Measurements from ENCODE around the gene NEURL2. TPM values are rescaled to one million over a fixed set of nuclear protein-coding genes. Genes with fewer than 3 reads are reported as not detected.

NEURL2 gene
- total RNA-seq, 1 donor from 2014 or later: 6.5 TPM

- intact Hi-C loops (cut with DNase I): no loop called here
- DNase-seq: peak; percentile 65
Measured at GRCh38 chr20:45924391-45925261, 33.6 kb upstream of the NEURL2 start.

GRCh38 chr20:45921337-45922189 is 30.6 kb upstream of the NEURL2 start:
- ATAC-seq (ENCODE audit: poor library complexity) (no peak), DNase-seq (no peak)
- intact Hi-C loops (cut with DNase I): no loop called here

More at GRCh38 chr20:45924391-45925261, 33.6 kb upstream of the NEURL2 start:
- ATAC-seq (ENCODE audit: poor library complexity): peak; percentile 56

GRCh38 chr20:45920462-45921336 is 29.7 kb upstream of the NEURL2 start:
- DNase-seq (no peak), ATAC-seq (ENCODE audit: poor library complexity) (no peak)
- intact Hi-C loops (cut with DNase I): no loop called here

DNA sequence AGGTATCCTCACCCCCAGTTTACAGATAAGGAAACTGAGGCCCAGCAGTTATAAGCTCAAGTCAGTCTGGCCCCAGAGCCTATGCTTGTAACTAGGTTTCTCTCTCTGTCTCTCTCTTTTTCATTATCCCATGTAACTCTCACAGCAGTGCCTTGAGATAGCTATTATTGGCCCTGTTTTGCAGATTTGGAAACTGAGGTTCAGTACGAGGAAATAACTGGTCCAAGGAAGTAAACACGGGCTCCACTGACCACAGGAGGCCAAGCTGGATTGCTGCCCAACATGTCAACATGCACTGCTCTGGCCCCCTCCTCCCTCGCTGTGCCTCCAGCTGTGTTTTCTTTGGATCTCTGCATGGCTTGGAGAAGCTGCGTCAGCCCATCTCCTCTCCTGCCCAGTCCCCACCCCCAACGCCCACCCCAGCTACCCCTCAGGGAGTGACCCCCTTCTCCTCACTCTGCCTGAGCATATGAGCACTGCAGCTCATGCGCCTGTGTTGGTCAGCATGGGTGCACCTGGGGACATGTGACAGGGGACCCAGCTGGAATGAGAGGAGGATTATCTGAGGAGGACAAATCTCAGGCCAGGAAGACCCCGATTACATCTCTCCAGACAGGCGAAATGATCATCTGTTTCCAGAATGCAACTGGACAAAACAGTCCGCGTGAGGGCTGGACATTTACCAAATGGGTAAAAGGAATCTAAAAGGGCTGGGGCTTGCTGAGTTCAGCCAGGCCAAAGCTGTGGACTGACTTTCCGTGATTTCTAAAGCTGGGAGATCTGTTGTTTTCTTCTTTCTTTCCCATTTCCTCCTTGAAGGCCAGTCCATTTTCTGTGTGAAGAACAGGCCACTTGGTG is 28.8 kb upstream of the NEURL2 start:
- intact Hi-C loops (cut with DNase I): no loop called here
- ATAC-seq (ENCODE audit: poor library complexity): peak; percentile 80
- peak; percentile 90 for DNase-seq

- DNase-seq (no peak), ATAC-seq (ENCODE audit: poor library complexity) (no peak)
- intact Hi-C loops (cut with DNase I): no loop called here
Measured at GRCh38 chr20:45918779-45919537, 27.9 kb upstream of the NEURL2 start.

GRCh38 chr20:45918182-45918737 is 27.3 kb upstream of the NEURL2 start:
- no peak for DNase-seq
- ATAC-seq (ENCODE audit: poor library complexity): peak; percentile 45
- intact Hi-C loops (cut with DNase I): no loop called here

- DNase-seq: no peak
- intact Hi-C loops (cut with DNase I): no loop called here
- ATAC-seq (ENCODE audit: poor library complexity): peak; percentile 29
Measured at GRCh38 chr20:45917790-45918141, 26.8 kb upstream of the NEURL2 start.

DNA sequence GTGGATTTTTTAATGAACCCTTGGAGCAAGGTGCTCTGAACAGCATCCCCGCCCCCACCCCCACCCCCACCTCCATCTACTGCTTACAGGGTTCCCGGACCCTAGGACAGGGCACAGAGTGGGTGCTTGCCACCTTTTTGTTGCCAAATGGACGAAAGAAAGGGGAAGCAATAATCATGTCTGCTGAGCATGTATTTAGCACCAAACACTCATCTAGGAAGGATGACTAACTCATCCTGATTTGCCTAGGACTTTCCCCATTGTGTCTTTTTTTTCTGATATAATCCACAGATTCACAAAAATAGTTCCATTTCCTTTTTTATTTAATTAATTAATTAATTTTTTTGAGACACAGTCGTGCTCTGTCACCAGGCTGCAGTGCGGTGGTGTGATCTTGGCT is 22.1 kb upstream of the NEURL2 start:
- ATAC-seq (ENCODE audit: poor library complexity): no peak
- no peak for DNase-seq
- intact Hi-C loops (cut with DNase I): no loop called here

DNA sequence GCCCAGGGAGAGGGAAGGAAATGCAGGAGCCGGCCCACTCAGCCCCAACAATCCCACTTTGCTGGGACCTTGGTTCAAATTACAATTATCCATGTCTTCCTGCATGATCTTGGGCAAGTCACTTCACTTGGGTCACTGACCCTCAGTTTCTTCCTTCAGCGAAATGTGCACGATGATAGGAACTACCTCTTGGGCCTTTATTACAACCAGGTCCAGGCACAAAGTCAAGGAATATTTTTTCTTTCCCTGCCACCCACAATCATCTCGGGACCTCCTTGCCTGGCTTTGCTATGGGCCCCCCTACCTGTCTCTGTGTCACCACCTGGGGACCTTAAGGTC is 21.3 kb upstream of the NEURL2 start:
- DNase-seq: no peak
- intact Hi-C loops (cut with DNase I): no loop called here
- ATAC-seq (ENCODE audit: poor library complexity): no peak

GRCh38 chr20:45911486-45912343 is 20.7 kb upstream of the NEURL2 start, which contains the start of gene PLTP:
PLTP (minus strand) TSS chr20:45912155; CDS start chr20:45911452, 703 bp downstream.
- DNase-seq: peak; percentile 89
- intact Hi-C loops (cut with DNase I): no loop called here
- peak; percentile 75 for ATAC-seq (ENCODE audit: poor library complexity)

DNA sequence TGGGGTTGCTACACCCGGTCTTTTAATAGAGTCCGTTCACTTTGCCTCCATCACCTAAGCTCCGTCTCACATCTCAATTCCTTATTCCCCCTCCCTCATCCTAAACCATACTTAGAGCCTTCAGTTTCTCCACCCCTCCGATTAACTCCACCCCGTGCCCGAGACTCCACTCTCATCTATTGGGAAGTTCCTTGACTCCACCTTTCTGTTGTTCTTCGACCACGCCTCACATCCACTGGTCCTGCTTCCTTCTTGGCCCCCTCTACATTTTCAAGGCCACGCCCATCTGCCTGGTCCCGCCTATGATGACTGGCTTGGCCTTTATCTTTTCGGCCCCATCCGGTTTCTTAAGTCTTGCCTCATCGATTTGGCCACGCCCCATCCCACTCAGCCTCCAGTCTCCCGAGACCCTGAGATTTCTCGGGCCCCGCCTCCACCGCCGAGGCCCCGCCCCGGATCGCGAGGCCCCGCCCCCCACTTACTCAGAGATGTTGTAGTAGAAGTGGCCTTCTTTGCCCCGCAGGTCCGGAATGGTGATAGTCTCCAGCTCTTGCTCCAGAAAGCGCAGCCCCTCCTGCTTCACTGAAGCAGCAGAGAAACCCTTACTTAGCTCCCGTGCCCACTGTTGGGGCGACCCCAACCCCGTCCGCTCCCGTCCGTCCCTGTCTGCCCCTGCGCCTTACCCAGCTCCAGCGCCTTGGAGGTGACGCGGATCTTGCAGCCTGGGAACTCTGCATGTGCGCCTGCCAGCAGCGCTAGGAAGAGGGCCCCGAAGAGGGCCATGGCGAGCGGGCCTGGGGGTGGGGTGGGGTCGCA is 19.9 kb upstream of the NEURL2 start:
- peak; percentile 90 for ATAC-seq (ENCODE audit: poor library complexity)
- peak; percentile 97 for DNase-seq
- intact Hi-C loops (cut with DNase I): no loop called here

- intact Hi-C loops (cut with DNase I): no loop called here
- DNase-seq (no peak), ATAC-seq (ENCODE audit: poor library complexity) (no peak)
Measured at GRCh38 chr20:45909817-45910669, 19.0 kb upstream of the NEURL2 start.

DNA sequence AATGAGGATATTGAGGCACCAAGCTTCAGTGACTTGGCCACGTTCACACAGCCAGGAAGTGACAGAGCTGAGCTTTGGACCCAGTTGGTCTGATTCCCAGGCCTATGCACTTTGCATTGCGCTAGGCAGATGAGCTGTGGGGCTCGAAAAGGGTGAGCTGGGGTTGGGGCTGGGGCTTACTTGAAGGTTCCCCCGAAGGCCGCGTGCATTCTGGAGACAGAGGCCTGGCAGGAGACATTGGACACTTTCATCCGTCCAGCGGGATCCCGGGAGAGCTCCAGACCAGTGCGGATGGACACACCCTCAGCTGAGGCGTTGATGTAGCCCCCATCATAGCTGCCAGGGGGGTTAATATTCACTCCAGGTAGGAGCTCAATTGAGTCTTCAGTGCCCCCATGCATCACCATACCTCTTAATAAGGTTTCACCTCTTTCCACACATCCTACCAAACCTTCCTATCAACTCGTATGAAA is 18.4 kb upstream of the NEURL2 start:
- no peak for ATAC-seq (ENCODE audit: poor library complexity)
- no peak for DNase-seq
- intact Hi-C loops (cut with DNase I): no loop called here

- no peak for DNase-seq
- intact Hi-C loops (cut with DNase I): no loop called here
- no peak for ATAC-seq (ENCODE audit: poor library complexity)
Measured at GRCh38 chr20:45908084-45908483, 17.1 kb upstream of the NEURL2 start.
